Fibroblast of lung (primary cell): ENCODE data around the gene HIPK4. TPM values are rescaled to one million over a fixed set of nuclear protein-coding genes. Genes with fewer than 3 reads are reported as not detected.
A peak's percentile ranks its signal among the peaks of the same experiment; 100 is the strongest.

Experiments used
- DNase-seq, 2 donors: peaks; one replicate each; pipeline versions ENCODE4 v3.0.0 to v3.0.0-alpha.2; 2010; ENCODE audit warnings: low read depth in 2 of 2
- H2AFZ ChIP-seq: 2 replicates; pipeline ENCODE4 v1.5.1; 2012; ENCODE audit warnings: low read length, control low read depth, inconsistent platforms
- H3K27ac ChIP-seq: 2 replicates; pipeline ENCODE4 v1.5.1; 2011; ENCODE audit warnings: low read length, control low read depth; ENCODE audit not compliant: insufficient read depth
- H3K27me3 ChIP-seq: 2 replicates; pipeline ENCODE4 v1.5.1; 2011; ENCODE audit warnings: mild to moderate bottlenecking, low read length; ENCODE audit not compliant: control insufficient read depth, insufficient read depth
- H3K36me3 ChIP-seq: 2 replicates; pipeline ENCODE4 v1.5.1; 2011; ENCODE audit warnings: low read length; ENCODE audit not compliant: control insufficient read depth, insufficient read depth
- H3K4me1 ChIP-seq: 2 replicates; pipeline ENCODE4 v1.5.1; 2011; ENCODE audit warnings: low read length; ENCODE audit not compliant: control insufficient read depth, insufficient read depth; ENCODE audit errors: extremely low read depth
- H3K4me2 ChIP-seq: 2 replicates; pipeline ENCODE4 v1.5.1; 2011; ENCODE audit warnings: low read length, control low read depth; ENCODE audit not compliant: insufficient read depth; ENCODE audit errors: extremely low read depth
- H3K4me3 ChIP-seq, 4 experiments: fragments of 200-600 bp in 1 of 4; sonication (generic) in 1 of 4; replicated peaks in 1 of 4; 2 replicates each; pipeline ENCODE4 v1.5.1; 2011 to 2016; ENCODE audit warnings: low read length in 4 of 4, low read depth in 3 of 4, mild to moderate bottlenecking in 3 of 4, control low read depth in 2 of 4, inconsistent platforms in 1 of 4, mixed read lengths in 1 of 4; ENCODE audit not compliant: insufficient read depth in 1 of 4; ENCODE audit errors: control extremely low read depth in 1 of 4
- H3K79me2 ChIP-seq: 2 replicates; pipeline ENCODE4 v1.5.1; 2012; ENCODE audit warnings: mild to moderate bottlenecking, low read length, inconsistent platforms; ENCODE audit not compliant: control insufficient read depth, insufficient read depth
- H3K9ac ChIP-seq: 2 replicates; pipeline ENCODE4 v1.5.1; 2011; ENCODE audit warnings: mild to moderate bottlenecking, low read length, control low read depth; ENCODE audit not compliant: insufficient read depth
- H3K9me3 ChIP-seq: 2 replicates; pipeline ENCODE4 v1.5.1; 2012; ENCODE audit warnings: low read depth, low read length; ENCODE audit not compliant: control insufficient read depth, insufficient read depth
- H4K20me1 ChIP-seq: 2 replicates; pipeline ENCODE4 v1.5.1; 2011; ENCODE audit warnings: low read length; ENCODE audit not compliant: control insufficient read depth, insufficient read depth; ENCODE audit errors: extremely low read depth
- EZH2 ChIP-seq: IDR thresholded peaks from 2 replicates; pipeline ENCODE4 v1.5.1; 2012; ENCODE audit warnings: low read length, control low read depth, mild to moderate bottlenecking; ENCODE audit errors: missing control alignments
- polyA plus RNA-seq, 2 donors: library from polyadenylated mRNA; depleted of rRNA in 1 of 2; stranded (reverse) in 1 of 2; unstranded in 1 of 2; fragments of >200 nt; gene quantifications; 2 replicates each; pipeline ENCODE4 v1.2.1, GENCODE V29; 2011 to 2012; ENCODE audit warnings: missing spikeins in 1 of 2
- total RNA-seq: library from RNA; depleted of rRNA; stranded (reverse); fragments of >200 nt; gene quantifications from 2 replicates; pipeline ENCODE4 v1.2.1, GENCODE V29; 2014
- TF ChIP-seq, protein P1 (sequence below), 2 donors: IDR thresholded peaks in 1 of 2; conservative IDR thresholded peaks in 1 of 2; 1 replicate in 1 of 2; 2 replicates in 1 of 2; pipeline ENCODE4 v1.5.1; 2011 to 2012; ENCODE audit warnings: low read length in 2 of 2, control low read depth in 1 of 2, inconsistent platforms in 1 of 2, low read depth in 1 of 2, mild to moderate bottlenecking in 1 of 2

HIPK4 gene
- total and polyA plus RNA-seq, 2 donors (not counting 1 experiment from before 2014, with no cell fraction given), result 0.05 to 0.17 TPM

DNA sequence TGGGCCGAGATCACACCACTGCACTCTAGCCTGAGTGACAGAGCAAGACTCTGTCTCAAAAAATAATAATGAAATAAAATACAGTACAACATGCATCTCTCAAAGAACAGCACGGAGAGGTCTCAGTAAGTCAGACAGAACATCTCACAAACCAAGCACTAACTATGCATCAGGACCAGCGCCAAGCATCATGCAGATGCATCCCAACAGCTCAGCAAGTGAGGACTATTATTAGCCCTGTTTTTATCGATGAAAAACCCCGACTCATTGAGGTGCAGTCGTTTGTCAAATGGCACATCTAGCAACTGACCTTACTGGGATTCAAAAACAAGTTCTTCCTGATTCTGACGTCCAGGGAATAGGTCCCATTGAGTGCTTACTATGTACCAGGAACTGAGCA is 45.6 kb downstream of the HIPK4 start:
- no peak overlapping the region for H3K27ac ChIP-seq
- TF ChIP-seq, protein P1, sequence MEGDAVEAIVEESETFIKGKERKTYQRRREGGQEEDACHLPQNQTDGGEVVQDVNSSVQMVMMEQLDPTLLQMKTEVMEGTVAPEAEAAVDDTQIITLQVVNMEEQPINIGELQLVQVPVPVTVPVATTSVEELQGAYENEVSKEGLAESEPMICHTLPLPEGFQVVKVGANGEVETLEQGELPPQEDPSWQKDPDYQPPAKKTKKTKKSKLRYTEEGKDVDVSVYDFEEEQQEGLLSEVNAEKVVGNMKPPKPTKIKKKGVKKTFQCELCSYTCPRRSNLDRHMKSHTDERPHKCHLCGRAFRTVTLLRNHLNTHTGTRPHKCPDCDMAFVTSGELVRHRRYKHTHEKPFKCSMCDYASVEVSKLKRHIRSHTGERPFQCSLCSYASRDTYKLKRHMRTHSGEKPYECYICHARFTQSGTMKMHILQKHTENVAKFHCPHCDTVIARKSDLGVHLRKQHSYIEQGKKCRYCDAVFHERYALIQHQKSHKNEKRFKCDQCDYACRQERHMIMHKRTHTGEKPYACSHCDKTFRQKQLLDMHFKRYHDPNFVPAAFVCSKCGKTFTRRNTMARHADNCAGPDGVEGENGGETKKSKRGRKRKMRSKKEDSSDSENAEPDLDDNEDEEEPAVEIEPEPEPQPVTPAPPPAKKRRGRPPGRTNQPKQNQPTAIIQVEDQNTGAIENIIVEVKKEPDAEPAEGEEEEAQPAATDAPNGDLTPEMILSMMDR (conservative IDR thresholded peaks at IDR 0.05 in 1 of 2, IDR thresholded peaks at IDR 0.05 in 1 of 2; ENCODE audit: low read depth in 1 of 2, low read length in 2 of 2), result no peak
- TF ChIP-seq EZH2, result no peak
- no peaks in the 10 kb centered on the region for H3K27me3 ChIP-seq
- H3K79me2 ChIP-seq, result peaks cover 29% of the 10 kb centered on the region
- no peak overlapping the region for H3K9ac ChIP-seq
- no peak for DNase-seq
- no peaks in the 10 kb centered on the region for H3K4me1 ChIP-seq
- no peaks in the 10 kb centered on the region for H3K36me3 ChIP-seq
- no peaks in the 10 kb centered on the region for H3K9me3 ChIP-seq
- H3K4me2 ChIP-seq, result no peak overlapping the region
- H3K4me3 ChIP-seq, result no peak overlapping the region
- H2AFZ ChIP-seq, result no peak overlapping the region
- no peaks in the 10 kb centered on the region for H4K20me1 ChIP-seq

DNA sequence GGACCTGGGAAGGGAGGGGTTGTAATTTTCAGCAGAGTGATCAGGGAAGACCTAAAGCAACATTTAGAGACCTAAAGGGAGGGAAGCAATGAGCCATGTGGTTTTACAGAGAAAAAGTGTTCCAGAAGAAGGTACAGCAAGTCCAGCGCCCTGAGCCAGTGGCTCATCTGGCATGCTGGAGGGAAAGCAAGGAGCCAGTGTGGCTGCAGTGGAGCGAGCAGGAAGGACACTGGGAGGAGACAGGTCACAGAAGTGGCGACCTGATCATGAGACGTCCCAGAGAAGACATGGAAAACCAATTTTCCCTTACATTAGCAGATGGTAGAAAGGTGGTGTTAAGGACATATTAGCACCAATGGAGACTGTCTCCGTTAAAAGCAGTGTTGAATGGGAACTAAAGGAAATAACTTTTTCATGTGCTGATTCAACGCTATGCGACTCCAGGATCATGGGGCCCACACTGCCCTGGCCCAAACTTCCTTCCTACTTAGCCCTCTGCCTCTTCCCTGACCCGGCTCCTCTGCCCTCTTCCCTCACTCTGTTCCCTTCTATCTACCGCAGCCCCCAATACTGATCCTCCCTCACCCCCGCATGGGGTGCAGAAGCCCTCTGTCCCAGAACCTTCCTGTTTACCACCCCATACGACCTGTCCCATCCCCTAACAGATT is 47.2 kb downstream of the HIPK4 start:
- Histone ChIP-seq H3K79me2 (peaks cover 24% of the 10 kb centered on the region), H3K4me2 (no peak overlapping the region), H3K4me1 (no peaks in the 10 kb centered on the region), H3K9me3 (no peaks in the 10 kb centered on the region), H3K9ac (no peak overlapping the region), H3K36me3 (peaks cover 2% of the 10 kb centered on the region), H4K20me1 (no peaks in the 10 kb centered on the region), H2AFZ (no peak overlapping the region), H3K4me3 (no peak overlapping the region), H3K27me3 (no peaks in the 10 kb centered on the region), H3K27ac (no peak overlapping the region)
- DNase-seq, result no peak
- no peak for TF ChIP-seq EZH2
- TF ChIP-seq, protein P1 (conservative IDR thresholded peaks at IDR 0.05 in 1 of 2, IDR thresholded peaks at IDR 0.05 in 1 of 2; ENCODE audit: low read depth in 1 of 2, low read length in 2 of 2), result no peak

DNA sequence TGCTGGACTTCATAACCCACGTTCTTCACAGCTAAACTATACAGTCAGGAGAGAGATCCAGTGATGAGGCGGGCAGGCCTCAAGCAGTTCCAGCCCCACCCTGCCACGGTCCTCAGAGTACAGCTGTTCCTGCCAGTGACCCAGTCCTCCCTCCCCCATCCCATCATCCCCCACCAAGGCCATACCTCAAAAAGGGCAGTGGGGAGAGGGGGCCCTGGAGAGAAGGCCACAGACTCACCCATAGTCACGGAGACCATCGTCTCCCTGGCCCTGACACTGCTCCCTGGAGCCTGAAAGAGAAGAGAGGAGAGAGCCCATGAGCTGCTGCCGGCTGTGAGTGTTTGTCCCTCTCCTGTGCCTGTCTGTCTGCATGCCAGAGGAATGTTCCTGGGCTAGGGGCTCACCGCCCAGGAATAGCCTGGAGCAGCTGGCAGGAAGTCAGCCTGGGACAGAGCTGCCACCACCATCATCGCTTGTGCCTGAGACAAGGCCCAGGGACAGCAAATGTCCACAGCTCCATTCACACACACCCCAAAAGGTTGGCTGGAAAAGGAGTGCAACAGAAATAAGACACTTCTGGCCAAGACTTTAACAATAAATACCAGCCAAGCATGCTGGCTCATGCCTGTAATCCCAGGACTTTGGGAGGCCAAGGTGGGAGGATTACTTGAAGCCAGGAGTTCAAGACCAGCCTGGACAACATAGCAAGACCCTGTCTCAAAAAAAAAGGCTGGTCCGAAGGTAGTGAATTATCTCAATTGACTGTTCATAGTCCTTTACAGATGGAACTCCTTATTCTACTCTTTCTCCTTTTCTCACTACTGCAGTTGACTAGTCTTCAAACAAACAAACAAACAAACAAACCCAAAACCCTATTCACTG is 48.1 kb downstream of the HIPK4 start:
- Histone ChIP-seq H4K20me1 (no peaks in the 10 kb centered on the region), H3K79me2 (peaks cover 18% of the 10 kb centered on the region), H3K9ac (peak overlapping the region; percentile 2), H3K27me3 (no peaks in the 10 kb centered on the region), H2AFZ (no peak overlapping the region), H3K4me1 (no peaks in the 10 kb centered on the region), H3K36me3 (peaks cover 2% of the 10 kb centered on the region), H3K4me2 (no peak overlapping the region), H3K9me3 (no peaks in the 10 kb centered on the region), H3K4me3 (no peak overlapping the region), H3K27ac (peak overlapping the region; percentile 51)
- no peak for DNase-seq
- TF ChIP-seq, protein P1 (conservative IDR thresholded peaks at IDR 0.05 in 1 of 2, IDR thresholded peaks at IDR 0.05 in 1 of 2; ENCODE audit: low read depth in 1 of 2, low read length in 2 of 2), result no peak
- TF ChIP-seq EZH2, result no peak
